ENCODE results near the gene FOXE1.

Gene FOXE1

GRCh38 chr9:97811533-97812246, 41.3 kb upstream of the FOXE1 start:
- DNase-seq (ENCODE audit: extremely low read depth, low read depth) = no peak
- TF ChIP-seq CTCF (IDR thresholded peaks at IDR 0.05; ENCODE audit: low read depth, low read length) = no peak

- DNase-seq (ENCODE audit: extremely low read depth, low read depth) = no peak
- TF ChIP-seq CTCF (IDR thresholded peaks at IDR 0.05; ENCODE audit: low read depth, low read length) = no peak
Measured at GRCh38 chr9:97812247-97812543, 40.8 kb upstream of the FOXE1 start.

GRCh38 chr9:97813072-97813471, 40.0 kb upstream of the FOXE1 start:
- DNase-seq (ENCODE audit: extremely low read depth, low read depth) = no peak
- no peak for TF ChIP-seq CTCF (IDR thresholded peaks at IDR 0.05; ENCODE audit: low read depth, low read length)

GRCh38 chr9:97819735-97820134, 33.3 kb upstream of the FOXE1 start:
- TF ChIP-seq CTCF (IDR thresholded peaks at IDR 0.05; ENCODE audit: low read depth, low read length) = no peak
- no peak for DNase-seq (ENCODE audit: extremely low read depth, low read depth)

- no peak for TF ChIP-seq CTCF (IDR thresholded peaks at IDR 0.05; ENCODE audit: low read depth, low read length)
- no peak for DNase-seq (ENCODE audit: extremely low read depth, low read depth)
Measured at GRCh38 chr9:97820373-97820772, 32.7 kb upstream of the FOXE1 start.

- no peak for DNase-seq (ENCODE audit: extremely low read depth, low read depth)
- TF ChIP-seq CTCF (IDR thresholded peaks at IDR 0.05; ENCODE audit: low read depth, low read length) = no peak
Measured at GRCh38 chr9:97830884-97831829, 21.9 kb upstream of the FOXE1 start.
